Measurements from ENCODE around the gene SPP2.

The SPP2 gene

DNA sequence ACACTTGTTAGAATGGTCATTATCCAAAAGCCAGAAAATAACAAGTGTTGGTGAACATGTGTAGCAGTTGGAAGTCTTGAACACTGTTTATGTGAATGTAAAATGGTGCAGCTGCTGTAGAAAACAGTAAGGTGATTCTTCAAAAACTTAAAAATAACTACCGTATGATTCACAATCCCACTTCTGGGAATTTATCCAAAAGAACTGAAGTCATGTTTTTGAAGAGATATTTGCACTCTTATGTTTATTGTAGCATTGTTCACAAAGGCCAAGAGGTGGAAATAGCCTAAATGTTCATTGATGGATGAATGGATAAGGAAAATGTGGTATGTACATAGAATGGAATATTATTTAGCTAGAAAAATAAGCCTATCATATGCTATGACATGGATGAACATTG lies 6.3 kb upstream of the SPP2 start:
- DNase-seq = no peak

DNA sequence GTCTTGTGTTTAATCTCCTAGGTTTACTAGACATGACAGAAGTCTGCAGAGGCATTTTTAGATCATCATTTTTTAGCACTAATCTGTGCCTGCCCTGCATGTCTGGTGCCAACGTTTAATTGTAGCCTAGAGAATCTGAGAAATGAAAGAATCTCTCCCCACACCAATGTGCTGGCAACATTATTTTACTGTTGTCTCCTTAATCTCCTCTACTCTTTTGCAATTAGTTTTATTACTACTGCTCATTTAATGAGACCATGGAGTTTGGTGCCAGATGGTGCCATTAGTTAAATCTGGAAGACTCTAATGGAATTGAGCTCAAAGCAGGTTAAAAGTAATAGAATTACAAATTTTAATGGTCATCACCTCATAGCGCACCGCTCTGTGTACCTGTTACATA lies 4.0 kb upstream of the SPP2 start:
- no peak for DNase-seq

DNA sequence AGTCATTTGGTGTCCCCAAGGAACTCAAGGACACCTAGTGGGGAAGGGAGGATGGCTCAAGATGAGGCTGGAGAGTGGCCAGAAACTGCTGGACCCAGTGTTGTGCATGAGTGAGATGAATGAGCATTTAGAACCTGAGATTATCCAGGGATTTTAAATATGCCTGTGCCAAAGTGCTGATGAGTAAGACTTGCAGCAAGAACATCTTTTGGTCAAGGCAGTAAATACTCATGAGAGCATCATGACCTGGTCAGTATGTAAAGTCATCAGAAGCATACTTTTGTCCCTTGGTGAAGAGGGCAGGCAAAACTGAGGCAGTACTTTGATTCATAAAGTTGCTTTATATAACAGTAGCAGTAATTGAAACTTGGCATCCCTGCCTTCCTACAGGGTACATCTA lies 3.1 kb upstream of the SPP2 start:
- DNase-seq = no peak

DNA sequence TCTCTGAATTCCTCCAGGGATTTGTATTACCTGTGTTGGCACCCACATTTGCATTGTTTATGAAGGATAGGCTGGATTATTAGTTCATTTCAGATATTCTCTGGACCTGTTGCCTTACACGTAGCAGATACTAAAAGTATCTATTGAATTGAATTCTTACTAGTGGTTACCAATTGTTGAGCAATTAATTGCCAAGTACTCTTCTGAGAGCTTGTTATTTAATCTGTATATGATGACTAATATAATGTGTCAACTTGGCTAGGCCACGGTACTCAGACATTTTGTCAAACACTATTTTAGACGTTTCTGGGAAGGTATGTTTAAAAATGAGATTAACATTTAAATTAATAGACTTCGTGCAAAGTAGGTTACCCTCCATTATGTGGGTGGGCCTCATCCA lies 2.5 kb upstream of the SPP2 start:
- no peak for DNase-seq

DNA sequence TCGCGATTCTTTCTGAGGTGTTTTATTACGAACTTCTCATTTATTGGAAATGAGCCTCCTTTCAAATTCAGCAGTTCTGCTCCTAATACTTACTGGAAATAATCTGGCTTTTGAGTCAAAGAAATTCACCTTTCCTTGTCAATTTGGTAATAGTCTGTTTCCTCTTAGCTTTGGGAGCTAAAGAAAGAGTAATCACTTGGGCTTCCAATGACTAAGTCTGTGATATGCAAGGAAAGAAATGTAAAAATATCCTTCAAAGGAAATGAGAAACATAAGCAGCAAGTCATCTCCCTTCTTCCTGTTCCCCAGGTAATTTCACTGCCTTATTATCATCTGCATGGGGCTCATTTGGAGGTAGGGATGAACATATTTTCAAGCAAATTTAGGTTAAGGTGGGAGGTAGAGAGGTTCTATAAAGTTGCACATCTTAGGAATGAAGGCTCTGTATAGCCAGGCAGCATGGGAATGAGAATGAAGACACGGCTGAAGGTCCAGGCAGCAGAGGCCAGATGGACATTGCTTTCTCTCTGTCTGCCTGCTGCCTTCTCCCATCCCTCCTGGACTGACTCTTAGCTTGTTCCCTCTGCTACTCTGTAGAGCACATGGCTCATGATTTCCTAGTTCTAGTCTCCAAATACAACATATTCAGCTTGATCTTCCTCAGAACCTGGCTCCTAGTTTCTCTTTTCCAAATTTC lies 1.0 kb downstream of the SPP2 start:
- no peak for DNase-seq

DNA sequence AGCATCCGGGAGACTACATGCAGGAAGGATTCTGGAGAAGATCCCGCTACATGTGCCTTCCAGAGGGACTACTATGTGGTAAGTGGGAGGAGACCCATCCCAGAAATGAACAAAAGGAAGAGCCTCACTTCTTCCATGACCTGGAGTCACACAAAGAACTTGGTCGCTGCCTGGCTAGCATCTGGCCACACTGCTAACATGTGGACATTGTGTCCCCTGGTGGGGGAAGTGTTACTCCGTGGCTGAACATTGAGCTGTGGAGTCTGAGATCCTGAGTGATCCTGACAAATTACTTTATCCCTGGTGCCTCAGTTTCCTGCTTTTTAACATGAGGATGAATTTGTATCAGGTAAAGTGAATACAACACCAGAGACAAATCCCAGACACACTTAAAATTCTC lies 8.4 kb downstream of the SPP2 start:
- DNase-seq = no peak

DNA sequence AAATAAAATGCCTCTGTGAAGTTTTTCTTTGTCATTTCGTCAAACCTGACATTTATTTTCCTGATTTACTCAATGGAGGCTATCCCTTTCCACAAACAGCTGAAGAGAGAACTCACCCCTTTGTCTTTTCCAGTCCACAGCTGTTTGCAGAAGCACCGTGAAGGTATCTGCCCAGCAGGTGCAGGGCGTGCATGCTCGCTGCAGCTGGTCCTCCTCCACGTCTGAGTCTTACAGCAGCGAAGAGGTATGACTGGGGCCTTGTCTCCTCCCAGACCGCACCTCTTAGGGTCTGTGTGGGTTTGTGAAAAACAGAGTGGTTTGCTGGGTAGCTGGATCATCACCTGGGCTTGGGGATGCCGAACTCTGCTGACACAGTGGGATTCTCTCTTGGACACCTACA lies 9.7 kb downstream of the SPP2 start:
- DNase-seq = no peak

DNA sequence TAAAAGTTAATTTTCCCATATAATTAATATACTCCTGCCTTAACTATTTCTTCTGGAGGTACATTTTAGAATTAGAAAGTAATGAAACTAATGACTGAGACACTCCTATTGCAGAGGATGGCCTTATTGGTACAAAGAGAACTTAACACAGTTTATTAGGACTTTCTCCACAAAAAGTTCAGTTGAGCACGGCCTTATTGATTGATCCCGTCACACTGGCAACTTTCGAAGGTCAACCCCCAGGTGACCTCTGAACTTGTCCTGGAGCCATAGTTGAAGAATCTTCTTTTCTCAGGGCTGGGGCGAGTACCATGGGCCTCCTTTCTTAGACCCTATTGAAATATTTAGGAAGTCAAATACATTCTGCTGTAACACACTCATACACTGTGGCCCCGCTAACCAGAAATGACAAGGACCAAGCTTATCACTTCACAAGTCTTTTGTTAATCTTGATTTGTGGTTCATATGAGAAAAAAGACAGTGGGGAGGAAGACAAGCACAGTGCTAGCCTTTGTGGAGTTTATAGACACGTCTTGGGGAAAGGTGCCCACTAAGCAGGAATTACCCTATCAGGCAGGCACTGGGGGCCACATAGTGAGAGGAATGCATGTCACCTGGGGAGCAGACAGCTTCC lies 11.2 kb downstream of the SPP2 start:
- no peak for DNase-seq

DNA sequence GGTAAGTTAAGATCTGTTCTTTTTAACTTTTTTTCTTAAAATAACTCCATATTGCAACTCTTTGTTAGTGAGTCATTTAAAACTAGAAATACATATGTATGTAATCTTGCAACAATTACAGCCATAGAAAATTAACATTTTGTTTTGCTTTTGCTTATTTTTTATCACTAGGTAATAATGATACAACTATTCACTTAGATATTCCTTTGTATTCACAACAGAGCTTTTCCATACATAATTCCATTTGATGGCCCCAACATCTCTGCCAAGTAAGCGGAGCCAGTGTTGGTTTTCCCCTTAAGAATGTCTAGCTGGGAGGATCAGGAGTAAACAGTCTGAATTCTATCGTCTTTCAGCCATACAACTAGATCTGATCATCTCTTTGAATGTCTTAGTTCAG lies 16.1 kb downstream of the SPP2 start:
- DNase-seq = no peak

DNA sequence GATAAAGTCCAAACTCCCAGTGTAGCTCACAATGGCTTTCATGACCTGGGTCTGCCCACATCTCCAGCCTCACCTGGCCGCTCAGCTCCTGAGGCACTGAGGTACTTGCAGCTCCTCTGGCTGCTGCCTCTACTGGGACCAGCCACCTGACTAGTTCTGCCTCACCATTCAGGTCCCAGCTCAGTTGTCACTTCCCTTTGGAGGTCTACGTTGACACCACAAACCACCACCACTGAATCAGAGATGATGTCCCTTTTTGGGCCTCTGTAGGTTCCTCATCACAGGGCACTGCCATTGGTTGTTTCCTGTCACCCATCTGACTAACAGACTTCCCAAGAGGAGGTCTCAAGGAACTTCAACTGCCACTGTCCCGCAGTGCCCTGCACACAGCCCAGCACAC lies 21.2 kb downstream of the SPP2 start:
- DNase-seq = peak; percentile 39

DNA sequence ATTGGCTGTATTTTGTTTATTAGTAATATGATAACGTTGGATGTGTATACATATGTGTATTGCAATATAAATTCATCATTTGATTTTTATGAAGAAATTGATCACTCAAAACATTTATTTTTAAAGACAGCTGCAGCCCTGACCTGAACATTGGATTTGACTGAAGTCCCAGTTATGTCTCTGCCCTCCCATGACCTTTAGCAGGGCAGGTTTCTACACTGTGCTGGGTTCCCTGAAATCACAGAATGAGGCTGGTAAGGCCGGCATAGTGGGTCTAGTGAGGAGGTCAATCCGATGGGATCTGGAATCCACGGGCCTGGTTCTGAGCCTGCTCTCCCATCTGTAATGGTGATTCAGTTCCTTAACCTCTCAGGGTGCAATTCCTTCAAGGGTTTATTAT lies 22.0 kb downstream of the SPP2 start:
- DNase-seq = no peak

DNA sequence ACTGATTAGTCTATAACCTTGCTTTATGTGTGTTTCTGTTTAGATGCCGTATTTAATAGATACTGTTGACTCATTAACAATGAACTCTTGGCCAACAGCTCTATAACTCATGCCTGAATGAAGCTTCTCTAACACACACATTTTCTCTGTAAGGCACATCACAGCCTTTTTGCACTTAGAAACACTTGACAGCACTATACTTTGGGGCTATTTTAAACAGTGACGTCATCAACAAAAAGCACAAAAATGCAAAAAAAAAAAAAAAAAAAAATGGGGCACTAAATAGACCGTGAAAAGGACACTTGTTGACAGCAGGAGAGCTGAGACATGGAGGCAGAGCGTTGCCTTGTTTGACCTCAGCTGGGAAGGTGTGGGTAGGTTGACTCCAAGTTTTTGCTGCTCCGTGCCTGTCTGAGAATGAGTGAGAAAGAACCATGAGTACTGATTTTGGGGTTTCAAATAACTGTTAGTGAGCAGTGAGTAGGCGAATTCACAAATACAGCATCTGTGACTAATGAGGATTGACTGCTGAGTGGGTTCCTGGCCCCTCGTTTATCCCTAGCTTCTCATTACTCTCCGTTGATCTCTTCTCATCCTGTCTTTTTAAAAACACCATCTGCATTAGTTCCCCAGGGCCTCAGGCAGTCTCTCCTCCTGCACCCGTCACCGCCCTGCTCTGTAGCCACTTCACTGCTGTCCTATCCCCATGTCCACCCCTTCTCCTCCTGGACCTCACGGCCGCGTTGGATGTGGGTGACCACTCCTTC lies 24.4 kb downstream of the SPP2 start:
- no peak for DNase-seq

DNA sequence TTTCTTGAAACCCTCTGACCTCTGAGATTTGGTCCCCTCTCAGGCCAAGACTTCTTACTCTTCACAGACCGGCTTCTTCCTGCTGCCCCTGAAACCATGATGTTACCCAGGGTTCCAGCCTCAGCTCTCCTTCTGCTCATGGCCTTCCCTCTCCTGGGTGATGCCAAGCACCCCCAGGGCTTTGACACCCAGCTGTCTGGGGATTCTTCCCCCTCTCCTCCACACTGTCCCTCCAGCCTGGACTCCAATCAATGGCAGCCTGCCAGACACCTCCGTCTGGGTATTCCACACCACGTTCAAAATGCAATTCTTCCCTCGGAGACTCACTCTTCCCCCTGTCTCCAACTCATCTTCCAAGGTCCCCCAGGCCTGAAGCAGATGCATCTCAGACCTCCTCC lies 25.0 kb downstream of the SPP2 start:
- no peak for DNase-seq

DNA sequence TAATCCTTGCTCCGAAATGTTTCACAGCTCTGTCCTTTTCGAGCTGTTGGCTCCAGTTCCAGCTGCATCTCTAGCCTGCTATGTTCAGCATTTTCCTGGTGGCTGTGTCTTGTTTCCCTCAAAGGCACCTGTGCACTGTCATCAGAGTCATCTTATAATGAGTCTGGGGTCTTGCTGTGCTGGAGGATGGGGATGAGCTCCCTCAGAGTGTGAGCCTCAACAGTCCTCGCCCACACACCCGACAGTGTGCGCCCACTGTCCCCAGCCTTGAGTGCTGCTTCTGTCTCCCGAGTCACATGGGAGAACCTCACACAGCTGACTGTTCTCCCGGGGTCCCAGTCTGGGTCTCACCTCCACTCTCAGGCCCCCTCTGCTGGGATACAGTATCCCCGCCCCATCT lies 25.4 kb downstream of the SPP2 start:
- no peak for DNase-seq

DNA sequence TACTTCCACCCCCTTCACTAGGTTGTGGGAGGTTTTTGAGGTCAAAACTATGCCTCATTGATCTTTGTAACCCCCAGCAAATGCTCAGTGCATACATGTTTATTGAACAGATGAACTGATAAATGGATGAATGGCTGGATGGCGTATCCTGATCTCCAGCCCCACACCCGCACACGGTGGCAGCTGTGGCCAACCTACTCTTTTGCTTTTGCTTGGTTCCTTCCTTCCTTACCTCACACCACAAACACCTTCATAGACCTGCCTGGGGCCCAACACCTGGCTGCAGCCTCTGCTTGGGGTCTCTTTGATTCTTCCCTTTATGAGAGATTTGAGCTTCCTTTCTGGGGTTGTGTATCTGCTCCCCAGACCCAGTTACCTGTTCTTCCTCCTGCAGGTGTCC lies 25.9 kb downstream of the SPP2 start:
- no peak for DNase-seq

DNA sequence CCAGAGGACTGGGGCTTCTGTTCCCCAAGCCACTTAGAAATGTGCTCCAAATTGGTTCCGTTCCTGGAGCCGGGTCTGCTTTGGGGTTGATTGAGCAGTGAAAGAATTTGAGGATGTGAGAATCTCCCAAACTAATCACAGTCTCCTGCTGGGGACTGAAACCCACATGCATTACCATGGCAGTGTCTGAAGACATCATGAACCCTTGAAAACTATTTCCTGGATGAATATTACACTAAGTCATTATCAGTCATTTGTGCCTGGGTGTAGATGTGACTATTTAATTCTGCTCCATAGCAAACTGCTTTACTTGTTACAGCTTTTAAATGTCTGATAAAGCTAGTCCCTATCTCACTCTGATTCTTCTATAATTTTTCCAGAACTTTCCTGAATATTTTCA lies 27.6 kb downstream of the SPP2 start:
- DNase-seq = no peak

DNA sequence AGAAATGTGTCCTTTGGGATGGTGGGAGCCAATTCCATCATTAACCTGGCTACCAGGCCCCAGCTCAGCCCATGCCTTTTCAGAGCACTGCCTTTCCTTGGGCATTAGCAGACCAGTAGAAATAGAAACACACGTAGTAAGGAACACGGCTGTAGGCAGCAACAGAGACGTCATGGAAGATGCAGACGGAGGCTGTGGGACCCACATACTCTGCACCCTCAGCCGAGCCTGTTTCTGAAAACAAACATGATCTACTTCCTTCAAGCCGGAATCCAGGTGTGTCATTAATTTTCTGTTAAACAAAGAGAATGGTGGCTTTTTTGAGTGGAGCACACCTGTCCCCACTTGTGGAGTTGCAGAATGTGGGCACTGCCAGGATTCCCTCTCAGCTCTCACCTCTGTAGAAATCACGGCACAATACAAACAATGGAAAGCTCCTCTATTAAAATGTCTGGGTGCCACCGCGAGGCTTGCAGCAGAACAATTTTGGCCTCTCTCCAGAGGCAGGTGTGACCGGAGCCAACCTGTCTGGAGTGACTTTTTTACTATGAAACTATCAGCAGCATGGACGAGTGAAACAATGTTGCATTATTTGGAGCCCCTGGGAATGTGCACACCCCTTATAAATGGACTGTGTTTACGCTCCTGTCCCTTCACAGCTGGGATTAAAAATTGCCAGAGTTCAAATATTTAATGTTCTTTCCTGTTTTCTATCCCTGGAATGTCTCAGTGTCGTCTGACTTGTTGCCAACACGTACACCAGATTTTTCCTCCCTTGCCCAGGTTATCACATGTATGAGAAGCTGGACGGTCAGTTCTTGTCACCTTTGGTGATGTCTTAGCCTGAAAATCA lies 31.7 kb downstream of the SPP2 start:
- DNase-seq = no peak

DNA sequence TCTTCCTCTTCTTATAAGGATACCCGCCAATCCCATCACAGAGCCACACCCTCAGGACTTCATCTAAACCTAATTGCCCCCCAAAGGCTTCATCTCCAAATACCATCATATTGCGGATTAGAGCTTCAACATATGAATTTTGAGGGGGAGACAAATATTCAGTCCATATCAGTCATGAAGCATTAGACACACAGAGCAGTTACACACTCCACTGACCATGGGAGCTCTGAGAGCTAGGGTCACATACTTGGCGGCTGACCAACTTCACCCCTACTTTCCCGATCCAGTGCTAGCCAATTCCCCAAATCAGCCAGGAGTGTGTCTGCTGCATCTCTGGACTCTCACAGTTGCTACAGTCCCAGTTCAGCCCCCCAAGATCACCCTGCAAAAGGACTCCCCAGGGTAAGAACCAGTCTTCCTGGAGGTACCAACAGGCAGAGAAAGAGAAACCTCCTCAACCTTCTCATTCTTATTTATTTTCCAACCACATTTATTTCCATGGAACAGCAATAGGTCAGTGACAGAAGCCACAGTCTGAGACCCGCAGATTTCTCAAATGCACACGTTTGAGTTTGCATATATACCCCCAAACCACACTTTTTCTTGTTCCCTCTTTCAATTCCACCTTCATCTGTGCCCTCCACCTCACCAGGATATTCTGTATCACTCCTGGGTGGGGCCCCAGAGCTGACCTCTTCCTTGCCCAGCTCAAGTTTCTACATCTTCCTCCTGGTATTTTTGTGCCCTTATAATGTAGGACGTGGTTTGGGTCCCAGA lies 33.3 kb downstream of the SPP2 start:
- no peak for DNase-seq

DNA sequence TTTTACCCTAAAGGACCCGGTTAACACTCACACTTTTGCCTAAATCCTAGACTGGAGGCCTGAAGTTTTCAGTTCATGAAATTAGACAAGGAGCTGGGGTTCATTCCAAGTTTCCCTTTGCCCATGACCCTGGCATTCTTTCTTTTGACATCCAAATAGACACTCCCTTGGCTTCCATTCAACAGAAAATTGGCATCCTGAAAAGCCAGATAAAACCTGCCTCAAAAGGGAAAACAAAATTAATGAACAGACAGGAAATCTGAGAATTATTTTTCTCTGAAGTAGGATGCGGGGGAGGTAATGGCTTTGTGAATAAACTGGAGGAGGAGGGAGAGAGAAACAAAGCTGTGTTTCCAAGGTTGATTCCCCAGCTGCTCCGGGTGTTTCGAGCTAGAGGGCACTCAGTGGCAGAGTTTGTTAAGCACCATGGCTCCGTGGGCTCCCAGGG lies 41.0 kb downstream of the SPP2 start:
- no peak for DNase-seq

DNA sequence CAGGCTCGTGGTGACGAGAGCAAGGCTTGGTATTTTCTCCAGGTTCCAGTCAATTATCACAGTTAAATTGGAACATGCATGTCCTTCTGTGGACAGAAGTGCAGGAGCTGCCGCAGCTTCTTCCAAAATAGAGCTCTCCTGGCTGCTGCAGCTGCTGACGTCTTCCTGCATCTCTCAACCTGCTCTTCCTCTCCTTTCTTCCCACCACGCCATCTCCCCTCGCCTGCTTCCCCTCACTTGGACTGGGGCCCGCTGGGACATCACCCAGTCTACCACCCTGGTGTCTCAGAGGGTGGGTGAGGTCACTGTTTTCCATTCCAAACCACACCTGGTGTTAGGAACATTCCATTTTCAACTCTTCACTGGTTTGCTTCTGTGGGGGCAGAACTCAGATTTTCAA lies 41.4 kb downstream of the SPP2 start:
- DNase-seq = no peak

DNA sequence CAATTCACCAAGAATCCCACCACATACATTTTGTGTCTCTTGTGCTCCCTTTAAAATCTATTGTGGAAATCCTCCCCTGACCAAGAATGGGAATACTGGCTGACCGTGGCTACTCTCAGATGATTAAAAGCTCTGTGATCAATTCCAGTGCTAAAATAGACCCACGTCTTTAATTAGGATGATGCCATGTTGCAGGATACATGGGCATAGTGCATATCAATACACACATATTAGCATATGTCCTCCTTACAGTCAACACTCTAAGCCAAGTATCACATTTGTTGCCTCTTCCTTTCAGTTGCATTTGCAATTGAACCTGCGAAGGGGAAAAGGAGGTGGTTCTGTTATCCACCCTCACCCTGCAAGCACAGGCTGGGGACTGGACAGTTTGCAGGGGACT lies 41.8 kb downstream of the SPP2 start:
- no peak for DNase-seq

DNA sequence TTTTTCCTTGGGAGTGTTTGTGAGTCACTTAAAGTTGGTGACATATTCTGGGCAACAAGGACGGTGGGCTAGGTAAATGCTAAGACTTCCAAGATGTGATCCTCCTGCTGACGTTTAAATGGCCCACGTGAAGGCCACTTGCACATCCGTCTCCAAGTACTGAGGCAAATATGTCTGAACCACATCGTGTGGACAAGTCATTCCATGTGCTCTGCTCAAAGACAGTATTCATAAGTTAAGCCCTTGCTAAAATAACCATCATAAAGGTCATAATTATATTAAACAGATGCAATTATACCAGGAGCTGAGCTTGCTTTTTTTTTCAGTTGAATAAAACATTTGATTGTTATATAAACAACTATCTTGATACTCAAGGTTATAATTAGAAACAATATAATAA lies 44.8 kb downstream of the SPP2 start:
- no peak for DNase-seq

DNA sequence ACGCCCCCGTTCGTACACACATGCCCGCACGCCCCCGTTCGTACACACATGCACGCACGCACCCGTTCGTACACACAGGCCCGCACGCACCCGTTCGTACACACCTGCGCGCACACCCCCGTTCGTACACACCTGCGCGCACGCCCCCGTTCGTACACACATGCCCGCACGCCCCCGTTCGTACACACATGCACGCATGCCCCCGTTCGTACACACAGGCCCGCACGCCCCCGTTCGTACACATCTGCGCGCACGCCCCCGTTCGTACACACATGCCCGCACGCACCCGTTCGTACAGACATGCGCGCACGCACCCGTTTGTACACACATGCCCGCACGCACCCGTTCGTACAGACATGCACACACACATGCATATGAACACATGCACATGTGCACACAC lies 45.7 kb downstream of the SPP2 start:
- DNase-seq = no peak
